ENCODE measurements around the gene CEP250.
"Not testable (repeated sequence)": the region's sequence is repeated elsewhere in the genome, so short reads cannot be mapped to it uniquely, and the experiment has no call there.

Gene CEP250

DNA sequence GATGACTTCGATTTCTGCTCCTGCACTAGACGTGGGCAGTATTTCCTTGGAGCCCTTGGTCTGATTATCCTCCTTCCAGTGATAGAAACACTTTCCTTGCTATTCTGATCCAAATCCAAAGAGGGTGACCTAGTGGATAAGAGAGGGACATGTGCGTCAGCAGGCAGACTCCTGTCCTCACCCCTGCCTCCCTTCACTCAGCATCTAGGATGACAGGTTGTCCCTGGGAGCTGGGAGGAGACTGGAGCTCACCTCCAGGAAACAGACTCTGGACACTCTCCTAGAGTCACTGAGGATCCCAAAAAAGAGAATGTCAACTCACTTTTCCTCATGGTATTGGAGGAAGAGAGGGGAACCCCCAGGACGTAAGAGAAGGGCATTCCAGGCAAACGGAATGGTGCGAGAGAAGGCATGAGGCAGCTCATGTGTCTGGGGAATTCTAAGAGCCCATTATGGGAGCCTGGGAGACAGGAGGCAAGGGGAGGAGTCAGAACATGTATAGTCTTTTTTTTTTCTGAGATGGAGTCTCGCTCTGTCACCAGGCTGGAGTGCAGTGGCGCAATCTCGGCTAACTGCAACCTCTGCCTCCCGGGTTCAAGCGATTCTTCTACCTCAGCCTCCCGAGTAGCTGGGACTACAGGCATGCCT is 71.8 kb downstream of the CEP250 start:
- DNase-seq: no peak

DNA sequence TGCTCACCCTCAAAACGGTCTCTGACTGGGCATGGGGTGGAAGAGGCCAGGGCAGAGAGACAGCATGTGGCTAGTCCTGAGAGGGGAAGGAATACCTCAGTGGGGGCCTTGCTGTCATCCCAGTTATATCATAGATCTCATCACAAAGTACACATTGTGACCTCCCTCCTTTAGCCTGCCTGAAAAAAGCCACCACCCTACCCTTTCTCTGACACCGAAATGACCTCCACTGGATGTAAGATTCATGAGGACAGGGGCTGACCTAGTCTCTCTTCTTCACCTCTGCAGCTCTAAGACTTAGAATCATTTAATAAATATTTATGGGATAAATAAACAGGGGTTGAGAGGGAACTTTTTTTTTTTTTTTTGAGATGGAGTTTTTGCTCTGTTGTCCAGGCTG is 74.2 kb downstream of the CEP250 start, which contains the start of gene C20orf173:
Gene C20orf173, minus strand, starts transcription at position 101 of the 400 bp plus-strand sequence. CDS start 279 bp downstream, outside the sequence.
- no peak for DNase-seq

DNA sequence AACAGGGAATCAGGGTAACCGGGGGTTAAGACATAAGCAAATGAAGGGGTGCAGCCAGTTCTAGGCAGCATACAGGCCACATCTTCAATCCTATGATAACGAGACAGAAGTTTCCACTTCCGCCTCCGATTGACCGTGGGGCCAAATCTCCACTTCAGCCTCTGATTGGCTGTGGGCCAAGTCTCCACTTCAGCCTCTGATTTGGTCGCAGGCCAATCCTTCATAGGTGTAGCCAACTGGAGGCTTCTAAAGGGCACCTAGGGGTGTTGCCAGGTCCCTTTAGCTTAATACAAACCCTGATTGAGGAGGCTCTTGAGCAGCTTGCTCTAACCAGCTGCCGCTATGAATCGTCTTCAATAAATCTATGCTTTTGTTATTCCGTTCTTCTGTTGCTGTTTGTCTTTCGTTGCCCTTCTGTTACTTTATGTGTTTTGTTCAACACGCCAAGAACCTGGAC is 84.4 kb downstream of the CEP250 start:
- no peak for DNase-seq

DNA sequence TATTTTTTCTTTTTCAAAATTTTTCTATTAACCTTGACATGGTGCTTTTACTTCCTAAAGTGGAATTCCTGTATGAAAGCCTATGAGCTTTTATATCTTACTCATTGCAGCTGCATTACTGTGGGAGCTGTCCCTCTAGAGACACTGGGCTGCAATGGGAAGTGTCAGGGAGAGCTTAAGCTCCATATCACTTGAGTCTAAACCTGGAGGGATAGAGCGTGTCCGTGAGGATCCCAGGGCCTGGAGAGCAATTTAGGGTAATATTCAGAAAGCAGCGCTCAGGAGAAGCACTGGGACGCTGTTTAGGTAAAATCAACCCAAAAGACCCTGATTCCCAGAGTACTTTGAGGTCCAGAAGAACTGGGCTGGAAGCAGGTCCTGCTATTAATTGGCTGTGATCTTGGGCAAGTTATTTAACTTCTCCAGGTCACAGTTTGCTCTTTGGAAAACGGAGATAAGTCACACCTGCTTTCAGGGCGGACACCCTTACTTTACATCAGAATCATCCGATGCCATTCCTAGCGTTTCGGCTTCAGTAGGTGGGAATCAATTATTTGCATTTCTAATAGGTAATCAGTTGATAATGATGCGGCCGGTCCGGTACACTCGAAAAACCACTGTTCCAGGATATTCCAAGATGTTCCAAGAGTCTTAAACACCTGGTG is 85.9 kb downstream of the CEP250 start:
- no peak for DNase-seq

DNA sequence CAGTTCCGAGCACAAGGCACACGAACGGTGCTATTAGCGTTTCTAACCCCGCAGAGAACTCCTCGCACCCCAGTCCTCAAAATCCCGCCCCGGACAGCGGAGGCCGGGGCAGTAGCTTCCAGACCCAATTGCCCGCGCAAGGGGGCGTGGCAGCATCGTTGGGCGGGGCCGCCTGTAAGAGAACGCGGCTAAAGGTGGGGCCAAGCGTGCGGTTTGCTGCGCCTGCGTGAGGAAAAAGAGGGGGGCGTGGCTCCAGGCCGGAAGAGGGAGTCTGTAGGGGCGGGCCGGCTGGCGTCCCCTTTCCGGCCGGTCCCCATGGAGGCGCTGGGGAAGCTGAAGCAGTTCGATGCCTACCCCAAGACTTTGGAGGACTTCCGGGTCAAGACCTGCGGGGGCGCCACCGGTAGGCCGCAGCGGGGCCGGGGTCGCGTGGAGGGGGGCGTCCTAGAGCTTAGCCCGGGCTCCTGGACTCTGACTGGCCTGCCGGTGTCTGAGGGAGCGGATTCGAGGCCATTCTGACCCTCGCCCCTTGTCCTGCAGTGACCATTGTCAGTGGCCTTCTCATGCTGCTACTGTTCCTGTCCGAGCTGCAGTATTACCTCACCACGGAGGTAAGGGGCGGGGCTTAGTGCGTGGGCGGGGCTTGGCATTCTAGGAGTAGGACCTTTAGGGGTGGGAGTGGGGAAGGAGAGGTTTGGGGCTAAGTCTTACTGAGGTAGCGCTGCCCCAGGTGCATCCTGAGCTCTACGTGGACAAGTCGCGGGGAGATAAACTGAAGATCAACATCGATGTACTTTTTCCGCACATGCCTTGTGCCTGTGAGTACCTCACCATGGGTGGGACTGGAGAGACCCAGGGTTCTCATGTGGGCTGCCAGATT is 86.6 kb downstream of the CEP250 start, which contains the start of gene ERGIC3:
Gene ERGIC3, plus strand, starts transcription at position 296 of the 880 bp plus-strand sequence. Its CDS starts 20 bp downstream, at position 316.
- peak; percentile 96 for DNase-seq

DNA sequence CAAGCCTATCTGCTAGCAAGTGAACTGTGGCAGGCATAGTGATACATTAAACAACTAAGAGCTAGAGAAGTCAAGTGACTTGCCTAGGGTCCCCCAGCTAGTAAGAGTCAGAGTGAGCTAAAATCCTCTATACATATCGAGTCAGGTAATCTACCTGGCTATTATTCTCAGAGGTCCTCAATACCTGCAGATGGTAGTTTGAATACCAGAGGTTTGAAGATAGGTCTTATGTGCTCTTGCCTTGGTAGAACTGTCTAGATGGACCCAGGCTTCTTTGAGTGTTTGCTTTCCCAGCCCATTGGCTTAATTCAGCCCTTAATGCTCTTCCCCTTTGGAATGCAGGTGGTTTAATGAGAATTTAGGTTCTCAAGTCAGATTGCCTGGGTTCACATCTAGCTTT is 87.6 kb downstream of the CEP250 start:
- no peak for DNase-seq

DNA sequence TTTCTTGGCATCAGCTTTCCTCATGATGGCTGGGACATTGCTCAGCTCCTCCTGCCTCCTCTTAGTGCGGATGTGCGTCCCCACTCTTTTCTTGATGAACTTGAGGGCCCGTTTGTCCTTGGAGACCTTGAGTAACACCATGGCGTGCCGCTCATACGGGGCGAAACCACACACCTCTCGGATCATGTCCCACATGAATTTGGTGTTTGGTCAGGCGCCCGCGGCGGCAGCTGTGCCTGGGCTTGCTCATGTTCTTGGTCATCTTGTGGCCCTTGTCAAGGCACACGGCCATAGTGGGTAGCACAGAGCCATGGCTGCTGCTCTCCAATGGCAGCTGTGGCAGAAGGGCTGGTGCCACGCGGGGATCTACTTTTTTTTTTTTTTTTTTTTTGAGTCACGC is 89.0 kb downstream of the CEP250 start:
- DNase-seq: no peak

DNA sequence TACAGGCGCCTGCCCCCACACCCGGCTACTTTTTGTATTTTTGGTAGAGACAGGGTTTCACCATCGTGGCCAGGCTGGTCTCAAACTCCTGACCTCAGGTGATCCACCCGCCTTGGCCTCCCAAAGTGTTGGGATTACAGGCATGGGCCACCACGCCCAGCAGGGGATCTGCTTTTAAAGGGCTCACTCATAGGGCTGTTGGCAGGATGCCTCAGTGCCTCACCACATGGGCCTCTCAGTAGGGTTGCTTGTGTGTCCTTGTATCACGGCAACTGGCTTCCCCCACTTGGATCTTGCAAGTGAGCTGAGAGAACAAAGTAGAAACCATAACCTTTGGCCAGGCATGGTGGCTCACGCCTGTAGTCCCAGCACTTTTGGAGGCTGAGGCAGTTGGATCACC is 89.5 kb downstream of the CEP250 start:
- DNase-seq: not testable (repeated sequence)

DNA sequence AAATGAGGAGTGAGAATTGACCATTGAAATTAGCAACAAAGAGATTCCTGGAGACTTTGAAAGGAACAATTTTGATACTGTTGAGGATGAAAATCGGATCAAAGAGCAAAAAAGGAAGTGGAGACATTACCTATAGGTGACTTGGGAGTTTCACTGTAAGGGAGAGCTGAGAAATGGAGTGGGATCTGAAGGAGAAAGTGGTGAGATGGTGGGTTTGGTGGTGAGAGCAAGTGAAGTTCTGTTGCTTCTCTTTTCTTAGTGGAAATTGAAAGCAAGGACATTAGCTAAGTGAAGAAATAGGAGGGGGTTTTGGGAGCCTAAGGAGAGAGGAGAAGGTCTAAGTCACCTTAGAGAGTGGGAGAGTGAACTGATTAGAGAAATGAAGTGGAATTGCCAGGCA is 90.7 kb downstream of the CEP250 start:
- DNase-seq: no peak

DNA sequence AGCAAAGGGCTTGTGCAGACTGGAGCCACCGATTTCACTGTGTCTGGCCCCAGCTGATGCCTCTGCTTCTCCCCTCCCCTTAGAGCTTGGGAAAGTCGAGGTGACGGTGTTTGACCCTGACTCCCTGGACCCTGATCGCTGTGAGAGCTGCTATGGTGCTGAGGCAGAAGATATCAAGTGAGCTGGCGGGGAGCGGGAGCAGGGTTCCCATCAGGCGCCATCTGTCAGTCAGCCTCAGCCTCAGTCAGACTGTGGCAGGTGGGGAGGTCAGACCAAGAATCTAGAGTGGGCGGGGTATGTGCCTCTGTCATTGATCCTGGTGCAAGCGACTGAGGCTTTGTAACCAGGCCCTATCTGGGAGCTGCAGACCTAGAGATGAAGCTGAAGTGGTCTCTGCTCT is 91.9 kb downstream of the CEP250 start:
- no peak for DNase-seq

DNA sequence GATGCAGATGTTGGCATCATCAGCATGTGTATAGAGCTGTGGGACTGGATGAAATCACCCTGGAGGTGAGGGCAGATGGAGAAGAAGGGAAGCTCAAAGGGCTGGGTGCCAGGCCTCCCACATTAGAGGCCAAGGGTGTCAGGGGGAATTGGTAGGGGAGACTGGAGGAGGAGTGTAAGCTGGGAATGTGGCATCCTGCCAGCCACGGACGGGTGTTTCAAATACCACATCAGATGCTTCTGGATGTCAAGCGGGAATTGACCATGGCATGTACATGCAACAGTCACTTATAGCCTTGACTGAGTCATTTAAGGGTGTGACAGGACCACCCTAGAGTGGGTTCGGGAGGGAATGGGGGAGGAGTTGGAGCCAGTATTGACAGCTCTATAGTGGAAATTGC is 96.1 kb downstream of the CEP250 start:
- DNase-seq: no peak

DNA sequence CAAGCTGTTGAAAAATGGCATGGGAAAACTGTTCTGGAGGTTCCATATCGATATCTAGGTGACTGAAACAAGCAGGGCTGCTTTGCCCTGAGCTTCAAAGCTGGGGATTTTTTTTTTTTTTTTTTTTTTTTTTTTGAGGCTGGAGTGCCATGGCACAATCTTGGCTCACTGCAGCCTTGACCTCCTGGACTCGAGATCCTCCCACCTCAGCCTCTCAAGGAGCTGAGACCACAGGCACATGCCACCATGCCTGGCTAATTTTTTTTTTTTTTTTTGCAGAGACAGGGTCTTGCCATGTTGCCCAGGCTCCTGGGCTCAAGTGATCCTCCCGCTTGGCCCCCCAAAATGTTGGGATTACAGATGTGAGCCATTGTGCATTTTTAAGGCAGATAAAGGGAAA is 97.5 kb downstream of the CEP250 start:
- DNase-seq: no peak

DNA sequence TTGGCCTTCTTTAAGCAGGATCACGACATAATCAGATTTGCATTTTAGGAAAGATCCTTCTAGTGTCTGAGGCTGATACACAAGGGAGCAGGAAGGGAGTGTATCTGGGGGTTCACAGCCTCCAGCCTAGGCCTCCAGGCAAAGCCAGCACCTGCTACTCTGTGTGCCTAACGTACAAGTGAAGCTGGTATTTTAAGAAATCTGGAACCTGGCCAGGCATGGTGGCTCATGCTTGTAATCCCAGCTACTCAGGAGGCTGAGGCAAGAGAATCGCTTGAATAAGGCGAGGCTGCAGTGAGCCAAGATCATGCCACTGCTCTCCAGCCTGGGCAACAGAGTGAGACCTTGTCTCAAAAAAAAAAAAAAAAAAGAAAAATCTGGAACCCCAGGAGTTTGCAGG is 100.1 kb downstream of the CEP250 start:
- not testable (repeated sequence) for DNase-seq

DNA sequence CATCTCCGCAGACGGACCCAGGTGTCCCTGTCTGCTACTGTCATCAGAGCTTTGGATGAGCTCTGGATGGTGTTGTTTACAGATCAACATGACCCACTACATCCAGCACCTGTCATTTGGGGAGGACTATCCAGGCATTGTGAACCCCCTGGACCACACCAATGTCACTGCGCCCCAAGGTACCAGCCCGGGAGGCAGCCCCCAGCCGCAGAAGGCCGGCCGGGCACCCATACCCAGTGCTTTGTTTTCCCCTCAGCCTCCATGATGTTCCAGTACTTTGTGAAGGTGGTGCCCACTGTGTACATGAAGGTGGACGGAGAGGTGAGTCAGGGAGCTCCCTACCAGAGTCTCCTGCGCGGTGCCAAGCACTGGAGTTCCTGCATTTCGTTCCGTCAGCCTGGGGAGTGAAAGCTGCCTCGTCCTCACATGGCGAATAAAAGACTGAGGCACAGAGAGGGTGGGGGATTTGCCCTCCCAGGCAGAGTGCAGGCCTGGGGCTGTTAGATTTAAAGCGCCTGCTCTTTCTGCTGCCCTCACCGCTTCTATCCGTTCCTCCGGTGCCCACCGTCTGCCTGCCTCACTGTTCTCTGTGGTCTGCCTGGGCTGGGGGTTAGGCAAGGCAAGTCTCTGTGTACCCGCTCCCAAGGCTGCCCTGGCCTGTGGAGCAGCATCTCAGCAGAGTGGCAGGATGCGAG is 100.7 kb downstream of the CEP250 start:
- DNase-seq: no peak

DNA sequence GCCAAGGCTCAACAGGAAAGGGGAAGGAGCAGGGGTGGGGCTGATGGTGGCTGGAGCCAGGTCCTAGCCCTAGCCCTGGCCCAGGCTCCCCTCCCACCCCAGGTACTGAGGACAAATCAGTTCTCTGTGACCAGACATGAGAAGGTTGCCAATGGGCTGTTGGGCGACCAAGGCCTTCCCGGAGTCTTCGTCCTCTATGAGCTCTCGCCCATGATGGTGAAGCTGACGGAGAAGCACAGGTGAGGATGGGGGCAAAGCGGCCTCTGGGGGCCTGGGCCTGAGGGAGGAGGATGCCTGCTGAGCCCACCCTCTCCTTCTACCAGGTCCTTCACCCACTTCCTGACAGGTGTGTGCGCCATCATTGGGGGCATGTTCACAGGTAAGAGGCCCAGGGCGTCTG is 101.5 kb downstream of the CEP250 start:
- no peak for DNase-seq

DNA sequence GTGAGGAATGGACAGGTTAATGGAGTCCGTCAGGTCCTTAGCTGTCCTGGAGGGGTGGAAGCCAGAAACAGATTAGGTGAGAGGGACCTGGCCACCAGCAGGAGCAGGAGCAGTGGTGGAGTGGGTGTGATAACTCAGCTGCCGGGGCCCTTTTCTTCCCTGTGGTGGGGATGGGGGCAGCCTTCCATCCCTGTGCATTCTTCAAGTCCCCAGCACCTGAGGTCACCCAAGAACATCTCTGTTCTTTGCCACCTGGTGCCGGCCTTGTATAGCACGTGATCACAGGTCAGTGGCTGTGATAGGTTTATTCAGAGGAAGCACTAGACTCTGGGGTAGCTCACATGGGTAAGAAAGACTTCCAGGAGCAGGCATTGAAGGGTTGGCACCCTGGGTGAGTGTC is 103.1 kb downstream of the CEP250 start:
- DNase-seq: no peak

DNA sequence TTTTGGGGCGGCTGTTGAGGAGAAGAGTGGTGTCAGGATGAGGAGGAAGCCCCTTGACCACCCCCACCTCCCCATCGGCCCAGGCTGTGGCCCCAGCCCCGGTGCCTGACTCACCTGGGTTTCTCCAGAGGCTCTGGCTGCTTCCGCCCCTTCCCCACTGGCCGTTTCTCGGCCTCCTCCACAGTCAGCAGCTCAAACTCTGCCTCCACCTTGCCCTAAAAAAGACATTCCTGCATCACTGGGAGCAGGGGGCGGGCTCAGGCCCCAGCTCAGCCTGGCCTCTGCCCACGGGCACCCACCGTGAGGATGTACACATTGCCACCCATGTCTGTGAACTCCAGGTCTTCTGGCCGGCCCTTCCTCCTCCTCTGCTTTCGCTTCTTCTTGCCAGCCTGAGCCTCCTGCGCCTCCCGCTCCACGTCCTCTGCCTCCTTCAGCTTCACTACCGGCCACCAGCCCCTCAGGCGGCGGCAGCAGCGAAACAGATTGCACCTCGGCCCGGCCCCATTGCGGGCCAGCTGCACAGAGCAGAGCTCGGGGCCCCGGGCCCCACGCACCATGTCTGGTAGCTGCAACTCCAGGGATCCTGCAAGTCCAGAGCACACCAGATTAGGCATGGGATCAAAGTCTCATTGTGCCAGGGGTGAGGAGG is 103.8 kb downstream of the CEP250 start:
- DNase-seq: no peak

DNA sequence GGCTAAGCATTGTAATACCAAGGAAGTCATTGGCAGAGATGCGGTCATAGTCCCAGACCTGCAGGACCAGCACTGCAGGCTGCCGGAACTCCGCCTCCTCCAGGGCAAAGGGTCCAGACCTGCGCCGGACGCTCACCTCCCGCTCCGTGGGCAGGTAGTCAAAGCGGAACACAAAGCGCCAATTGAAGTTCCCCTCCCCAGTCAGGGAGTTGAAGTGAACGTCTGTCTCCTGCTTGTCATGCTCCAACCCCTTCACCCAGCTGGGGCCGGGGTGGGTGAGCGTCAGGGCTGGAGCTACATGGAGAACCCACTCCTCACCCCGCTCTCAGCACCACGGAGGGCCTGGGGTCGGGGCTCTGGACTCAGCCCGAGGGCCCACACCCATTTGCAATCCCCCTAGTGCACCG is 104.7 kb downstream of the CEP250 start:
- DNase-seq: no peak

DNA sequence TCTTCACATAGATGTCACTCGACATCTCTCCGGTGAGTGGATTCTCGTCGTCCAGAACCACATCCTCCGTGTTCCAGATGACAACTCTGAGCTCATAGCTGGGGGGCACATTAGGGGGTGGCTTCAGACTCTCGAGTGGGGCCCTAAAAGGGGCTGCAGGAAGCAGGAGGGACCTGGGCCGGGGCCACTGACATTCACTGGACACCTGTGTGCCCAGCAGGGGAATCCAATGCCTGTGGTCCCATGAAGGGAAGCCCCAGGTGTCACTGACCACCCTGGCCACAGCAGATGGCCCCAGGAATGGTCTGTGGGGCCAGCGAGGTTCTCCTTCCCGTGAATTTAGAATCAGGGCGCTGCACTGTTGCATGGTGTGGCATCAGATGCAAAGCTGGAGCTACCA is 105.1 kb downstream of the CEP250 start:
- DNase-seq: no peak

DNA sequence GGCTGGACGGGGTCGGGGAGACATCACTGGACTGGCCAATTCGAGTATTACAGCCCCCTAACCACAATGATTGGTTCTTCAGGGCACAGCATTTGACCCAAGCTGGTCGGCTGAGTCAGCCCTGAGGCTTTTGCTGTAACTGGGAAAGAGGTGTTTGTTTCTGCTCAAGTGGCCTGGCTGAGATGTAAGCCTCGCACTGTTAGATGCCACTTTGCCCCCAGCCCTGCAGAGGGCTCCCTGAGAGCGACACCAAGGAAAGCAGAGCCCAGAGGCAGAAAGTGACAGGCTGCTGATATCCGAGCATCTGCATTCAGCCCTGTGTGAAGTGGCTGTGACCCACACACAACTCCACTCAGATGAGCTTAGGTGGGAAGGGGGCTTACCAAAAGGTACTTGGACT is 105.9 kb downstream of the CEP250 start:
- no peak for DNase-seq

DNA sequence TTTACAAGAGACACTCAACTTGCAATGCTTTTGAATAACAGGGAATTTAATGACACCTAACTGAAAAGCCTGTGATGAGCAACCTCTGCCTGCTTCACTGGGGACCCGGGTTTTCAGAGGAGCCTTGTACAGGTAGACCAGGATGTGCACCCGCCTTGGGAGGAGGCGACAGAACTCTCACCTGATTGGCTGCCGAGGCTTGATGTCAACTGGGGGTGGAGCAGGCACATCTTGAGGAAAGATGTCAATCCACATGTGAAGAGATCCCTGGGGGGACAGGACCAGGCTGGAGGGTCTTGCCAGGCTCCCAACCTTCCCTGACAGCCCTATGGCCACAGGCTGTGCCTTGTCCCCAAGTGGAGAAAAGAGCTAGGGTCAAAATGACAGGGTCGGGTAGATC is 106.3 kb downstream of the CEP250 start:
- no peak for DNase-seq

DNA sequence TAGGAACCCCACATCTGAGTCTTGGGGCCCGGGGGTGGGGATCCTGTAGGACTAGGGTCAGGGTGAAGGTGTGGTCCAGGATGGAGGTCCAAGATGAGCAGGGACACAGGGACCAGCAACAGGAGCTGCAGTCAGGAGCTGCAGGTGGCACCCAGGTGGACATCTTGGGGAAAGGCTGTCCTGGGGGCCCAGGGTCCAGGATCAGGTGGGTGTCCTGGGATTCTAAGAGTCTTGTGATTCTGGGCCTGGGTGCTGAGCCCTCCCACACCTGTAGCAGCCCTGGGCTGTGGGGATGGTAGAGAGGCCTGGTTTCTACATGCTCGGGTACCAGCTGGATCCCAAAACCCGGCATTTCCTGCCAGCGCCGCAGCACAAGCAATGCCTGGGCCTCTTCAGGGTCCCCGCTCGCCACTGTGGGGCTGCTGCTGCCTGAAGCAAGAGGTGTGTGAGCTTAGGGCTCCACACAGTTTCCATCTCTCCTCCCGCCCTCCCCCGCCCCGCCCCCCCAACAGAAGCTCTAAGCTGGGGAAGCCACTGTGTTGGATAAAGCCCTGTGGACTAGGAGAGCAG is 107.2 kb downstream of the CEP250 start:
- no peak for DNase-seq
